BJ (cell line): ENCODE data around the gene TAAR8. TPM values are rescaled to one million over a fixed set of nuclear protein-coding genes. Genes with fewer than 3 reads are reported as not detected.
"Not testable (repeated sequence)": the region's sequence is repeated elsewhere in the genome, so short reads cannot be mapped to it uniquely, and the experiment has no call there.

Source experiments
- CTCF ChIA-PET: fragments of 350-600 bp; formaldehyde crosslinking; extraction: SDS; loops from one replicate; lab custom pipeline; 2021; ENCODE audit warnings: antibody characterized with exemption, inconsistent platforms; lab: Yijun Ruan, JAX
- POLR2A ChIA-PET: fragments of 300-600 bp; sonication (Branson Sonifier 250); formaldehyde crosslinking; extraction: SDS; loops from one replicate; lab custom pipeline; 2021; ENCODE audit warnings: antibody characterized with exemption; lab: Charles Lee
- DNase-seq: peaks from one replicate; pipeline ENCODE4 v3.0.0-alpha.2; 2011; ENCODE audit warnings: low read depth
- H3K27me3 ChIP-seq: 2 replicates; pipeline ENCODE4 v1.6.0; 2011; ENCODE audit warnings: low read length; ENCODE audit not compliant: control insufficient read depth, insufficient read depth
- H3K36me3 ChIP-seq: 2 replicates; pipeline ENCODE4 v1.5.1; 2011; ENCODE audit warnings: low read length; ENCODE audit not compliant: control insufficient read depth, insufficient read depth
- H3K4me3 ChIP-seq: 2 replicates; pipeline ENCODE4 v1.5.1; 2011; ENCODE audit warnings: low read depth, mild to moderate bottlenecking, control low read depth, low read length
- CTCF ChIP-seq: IDR thresholded peaks from 2 replicates; pipeline ENCODE4 v1.5.1; 2011; ENCODE audit warnings: low read depth, mild to moderate bottlenecking, control low read depth, inconsistent platforms, low read length, moderate library complexity; ENCODE audit not compliant: insufficient read depth
- polyA plus RNA-seq: library from polyadenylated mRNA; depleted of rRNA; stranded (reverse); fragments of >200 nt; gene quantifications from 2 replicates; pipeline ENCODE4 v1.2.3, GENCODE V29; 2011

Gene TAAR8
- polyA plus RNA-seq, 1 experiment = not detected

GRCh38 chr6:132526461-132526860 is 26.0 kb upstream of the TAAR8 start:
- DNase-seq = no peak

GRCh38 chr6:132527791-132528190 is 24.7 kb upstream of the TAAR8 start:
- no peak for DNase-seq
- no peaks in the 10 kb centered on the region for H3K36me3 ChIP-seq
- CTCF ChIA-PET = interaction anchor here (1.0 to 1.7 kb wide), 4 partner anchors 10 to 272 kb away, joined by 3 to 5 read pairs (median 4); partner anchors contain the start of gene TAAR9
- no peak overlapping the region for H3K4me3 ChIP-seq
- POLR2A ChIA-PET = no interaction called here
- H3K27me3 ChIP-seq = no peaks in the 10 kb centered on the region
- no peak for TF ChIP-seq CTCF

More at GRCh38 chr6:132526461-132526860, 26.0 kb upstream of the TAAR8 start:
- TF ChIP-seq CTCF = no peak
- H3K4me3 ChIP-seq = no peak overlapping the region
- ChIA-PET CTCF (interaction anchor here (1.1 to 1.2 kb wide), 3 partner anchors 247 to 273 kb away, joined by 3 to 6 read pairs (median 4); no protein-coding TSS in a partner anchor), POLR2A (interaction anchor here (0.7 kb wide), 1 partner anchor 14 kb away, joined by 3 read pairs; the partner anchor contains the start of gene STX7)
- H3K27me3 ChIP-seq = no peaks in the 10 kb centered on the region
- no peaks in the 10 kb centered on the region for H3K36me3 ChIP-seq

GRCh38 chr6:132530293-132530974 is 22.0 kb upstream of the TAAR8 start:
- ChIA-PET POLR2A (interaction anchor here (0.6 kb wide), 1 partner anchor 283 kb away, joined by 4 read pairs; no protein-coding TSS in a partner anchor), CTCF (interaction anchor here (0.6 to 1.3 kb wide), 17 partner anchors 8 to 271 kb away, joined by 3 to 12 read pairs (median 4); partner anchors contain the start of gene SLC18B1)
- Histone ChIP-seq H3K36me3 (no peaks in the 10 kb centered on the region), H3K27me3 (no peaks in the 10 kb centered on the region), H3K4me3 (no peak overlapping the region)
- DNase-seq = no peak
- TF ChIP-seq CTCF = peak; percentile 81

GRCh38 chr6:132534546-132534945 is 17.9 kb upstream of the TAAR8 start:
- CTCF ChIA-PET, POLR2A ChIA-PET: not testable (repeated sequence)

GRCh38 chr6:132537145-132537544 is 15.3 kb upstream of the TAAR8 start:
- CTCF ChIA-PET = interaction anchor here (0.7 kb wide), 1 partner anchor 257 kb away, joined by 3 read pairs; no protein-coding TSS in a partner anchor
- POLR2A ChIA-PET = no interaction called here
- DNase-seq = no peak
- Histone ChIP-seq H3K4me3 (no peak overlapping the region), H3K36me3 (no peaks in the 10 kb centered on the region), H3K27me3 (peaks cover 3% of the 10 kb centered on the region)
- no peak for TF ChIP-seq CTCF

More at GRCh38 chr6:132534546-132534945, 17.9 kb upstream of the TAAR8 start:
- H3K4me3 ChIP-seq, H3K36me3 ChIP-seq, H3K27me3 ChIP-seq, DNase-seq: not testable (repeated sequence)
